Measurements from ENCODE around the gene ITGA3.

DNA sequence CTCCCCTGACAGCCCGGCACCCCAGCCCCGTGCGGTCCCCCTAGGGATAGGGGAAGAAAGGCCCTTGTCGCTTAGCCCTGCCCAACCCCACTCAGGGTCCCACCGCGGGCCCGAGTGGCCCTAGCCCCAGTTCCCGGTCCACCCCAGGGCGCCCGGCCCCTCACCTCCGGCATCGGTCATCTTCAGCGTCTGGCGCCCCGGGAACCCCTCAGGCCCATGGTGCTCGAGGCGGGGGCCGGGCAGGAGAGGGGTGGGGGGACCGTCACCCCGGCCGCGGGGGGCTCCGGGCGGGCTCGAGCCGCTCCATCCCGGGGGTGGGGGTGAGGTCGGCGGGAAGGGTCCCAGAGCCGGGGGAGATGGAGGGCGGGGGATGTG is 73.4 kb downstream of the ITGA3 start:
- TF ChIP-seq CTCF (IDR thresholded peaks at IDR 0.05; ENCODE audit: low read depth, low read length): no peak
- no peak for TF ChIP-seq POLR2A (IDR thresholded peaks at IDR 0.05; ENCODE audit: extremely low read depth, insufficient read length)
- TF ChIP-seq MAX (IDR thresholded peaks at IDR 0.05; ENCODE audit: low read depth, low read length): no peak

Data from NB4 (cell line).